Stimulated activated effector memory CD8-positive, alpha-beta T cell treated with anti-CD3 and anti-CD28 coated beads, Interleukin-12 subunit alpha, Interleukin-12 subunit beta, amount 100 ng/mL, for 72 hours (primary cell): Measurements from ENCODE around the gene NOS2.
"Not testable (repeated sequence)": the region's sequence is repeated elsewhere in the genome, so short reads cannot be mapped to it uniquely, and the experiment has no call there.

Source experiments
- ATAC-seq: fragments of 150-1000 bp; cut with Tn5 transposase; 2 replicates; pipeline ENCODE4 v1.10.0; 2021
- DNase-seq, 2 donors: peaks; one replicate each; pipeline ENCODE4 v3.0.0; 2021 to 2022; ENCODE audit warnings: low spot score in 2 of 2
- H3K27ac Mint-ChIP-seq: one replicate; pipeline ENCODE4 v1.8.0; 2022; ENCODE audit warnings: mild to moderate bottlenecking, mixed read lengths
- H3K36me3 Mint-ChIP-seq: one replicate; pipeline ENCODE4 v1.8.0; 2022; ENCODE audit warnings: mild to moderate bottlenecking, mixed read lengths
- H3K4me1 Mint-ChIP-seq: one replicate; pipeline ENCODE4 v1.8.0; 2022; ENCODE audit warnings: mixed read lengths
- H3K4me3 Mint-ChIP-seq: one replicate; pipeline ENCODE4 v1.8.0; 2022; ENCODE audit warnings: mild to moderate bottlenecking, mixed read lengths
- H3K9me3 Mint-ChIP-seq: one replicate; pipeline ENCODE4 v1.8.0; 2022; ENCODE audit warnings: mixed read lengths

NOS2 gene

DNA sequence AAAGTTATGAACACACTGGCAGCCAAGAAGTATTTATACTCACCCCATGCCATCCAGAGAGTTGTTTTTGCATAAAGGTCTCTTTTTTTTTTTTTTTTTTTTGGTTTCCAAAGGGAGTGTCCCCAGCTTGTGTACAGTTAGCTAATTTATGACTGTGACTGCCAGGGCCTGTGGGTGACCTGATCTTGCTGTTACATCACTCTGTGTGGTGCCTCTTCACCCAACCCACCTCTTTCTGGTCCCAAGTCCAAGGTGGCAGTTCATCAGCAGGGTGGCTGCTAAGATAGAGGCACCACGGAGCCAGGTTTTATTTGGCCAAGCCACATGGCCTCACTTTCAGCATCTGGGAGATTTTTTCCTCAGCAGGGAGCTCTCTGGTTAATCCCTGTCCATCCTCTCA is at the start of gene NOS2:
Gene NOS2, minus strand, starts transcription at position 8 of the 400 bp plus-strand sequence. CDS start 1,720 bp downstream, outside the sequence.
- Mint-ChIP-seq H3K27ac (no peak within 1 kb of the TSS), H3K4me3 (no peak within 1 kb of the TSS), H3K9me3 (no peaks in the 10 kb centered on the region), H3K36me3 (no peaks in the 10 kb centered on the region), H3K4me1 (peaks cover 8% of the 10 kb centered on the region)
- no peak for ATAC-seq
- DNase-seq = no peak

- Mint-ChIP-seq H3K36me3 (no peaks in the 10 kb centered on the region), H3K27ac (no peak overlapping the region), H3K4me3 (no peak overlapping the region)
These were observed 49.3 kb upstream of the NOS2 start for GRCh38 chr17:27849474-27850185.

DNA sequence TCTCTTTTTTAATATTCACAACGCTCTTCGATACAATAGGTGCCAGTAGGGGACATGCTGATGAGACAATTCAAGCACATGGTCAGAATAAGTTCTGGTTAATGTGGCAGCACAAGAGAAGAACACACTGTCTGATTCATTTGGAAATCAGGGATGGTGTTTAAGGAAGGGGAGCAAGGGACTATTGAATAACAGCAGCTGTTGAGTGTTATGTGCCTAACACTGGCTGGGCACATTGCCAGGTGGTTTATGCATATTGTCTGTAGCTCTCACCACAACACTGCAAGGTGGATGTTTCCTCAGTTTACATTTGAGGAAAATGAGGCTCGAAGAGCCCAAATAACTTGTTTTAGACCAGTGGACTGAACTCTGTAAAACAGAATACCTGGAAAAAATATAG is 48.6 kb upstream of the NOS2 start:
- Mint-ChIP-seq H3K36me3 (no peaks in the 10 kb centered on the region), H3K27ac (no peak overlapping the region), H3K4me1 (peaks cover 13% of the 10 kb centered on the region), H3K9me3 (no peaks in the 10 kb centered on the region), H3K4me3 (no peak overlapping the region)
- ATAC-seq (no peak), DNase-seq (no peak)

More at GRCh38 chr17:27849474-27850185, 49.3 kb upstream of the NOS2 start:
- Mint-ChIP-seq H3K4me1 (peaks cover 13% of the 10 kb centered on the region), H3K9me3 (no peaks in the 10 kb centered on the region)
- no peak for DNase-seq
- no peak for ATAC-seq

- Mint-ChIP-seq H3K4me3 (peak overlapping the region; percentile 70), H3K27ac (peak overlapping the region; percentile 93), H3K4me1 (peaks cover 13% of the 10 kb centered on the region)
- not testable (repeated sequence) for ATAC-seq, H3K9me3 Mint-ChIP-seq, H3K36me3 Mint-ChIP-seq, DNase-seq
These were observed 46.5 kb upstream of the NOS2 start for GRCh38 chr17:27846808-27847307.

GRCh38 chr17:27846042-27846655 is 45.8 kb upstream of the NOS2 start:
- DNase-seq = peak in 1 of 2 donors; percentile 61
- Mint-ChIP-seq H3K4me1 (peaks cover 13% of the 10 kb centered on the region), H3K27ac (peak overlapping the region; percentile 93), H3K36me3 (no peaks in the 10 kb centered on the region), H3K4me3 (peak overlapping the region; percentile 70), H3K9me3 (no peaks in the 10 kb centered on the region)
- ATAC-seq = peak; percentile 66

DNA sequence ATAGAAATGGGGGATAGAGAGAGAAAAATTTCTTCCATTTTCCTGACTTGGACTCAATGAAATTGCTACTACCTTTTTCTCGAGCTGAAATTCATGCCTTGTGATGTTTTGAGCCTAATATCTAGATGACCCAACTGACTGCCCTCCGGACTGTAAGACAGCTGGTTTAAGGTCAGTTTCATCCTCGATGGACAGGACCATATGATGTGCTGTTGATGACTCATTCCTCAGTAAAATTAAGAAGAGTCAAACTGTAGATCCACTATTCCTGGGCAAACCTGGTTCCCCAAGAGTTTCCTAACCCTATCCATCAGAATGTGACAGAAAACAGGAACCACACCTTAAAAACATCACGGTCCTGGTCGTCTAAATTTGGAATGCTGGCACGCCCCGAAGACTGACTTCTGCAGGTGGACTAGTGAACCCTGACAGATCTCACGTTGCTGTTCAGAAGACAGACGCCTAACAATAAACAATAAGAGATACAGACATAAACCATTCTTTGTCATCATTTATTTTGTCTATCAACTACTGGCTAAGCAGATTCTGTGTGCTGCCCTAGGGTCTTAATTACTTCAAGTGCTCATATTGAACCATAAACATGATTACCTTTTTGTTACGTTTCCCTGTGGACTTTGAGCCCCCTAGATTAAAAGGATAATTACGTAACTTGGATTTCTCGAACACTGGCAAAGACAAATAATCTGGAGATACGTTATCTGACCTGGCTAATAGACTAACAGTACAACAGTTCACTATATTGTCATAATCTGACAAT is 45.1 kb upstream of the NOS2 start:
- no peak for ATAC-seq
- H3K4me1 Mint-ChIP-seq = peaks cover 13% of the 10 kb centered on the region
- H3K36me3 Mint-ChIP-seq = no peaks in the 10 kb centered on the region
- DNase-seq = no peak
- no peaks in the 10 kb centered on the region for H3K9me3 Mint-ChIP-seq
- H3K4me3 Mint-ChIP-seq = peak overlapping the region; percentile 70
- H3K27ac Mint-ChIP-seq = peak overlapping the region; percentile 93

DNA sequence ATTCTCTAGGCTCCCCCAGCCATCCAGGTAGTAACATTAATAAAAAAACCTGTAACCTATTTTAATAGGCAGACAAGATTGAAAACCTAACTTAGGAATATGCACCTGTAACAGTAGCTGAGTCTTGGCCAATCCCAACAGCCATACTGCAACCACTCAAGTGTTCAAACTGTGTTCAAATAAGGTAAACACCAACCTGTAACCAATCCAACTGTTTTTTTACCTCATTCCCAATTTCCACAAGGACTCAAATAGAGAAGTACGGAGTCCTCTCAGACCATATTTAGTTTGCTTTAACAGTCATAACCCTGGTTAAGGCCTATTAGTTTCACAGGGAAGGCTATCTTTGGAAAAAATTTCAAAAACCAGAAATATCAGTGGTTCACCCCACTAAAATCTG is 40.4 kb upstream of the NOS2 start:
- no peaks in the 10 kb centered on the region for H3K36me3 Mint-ChIP-seq
- no peak overlapping the region for H3K27ac Mint-ChIP-seq
- DNase-seq = no peak
- H3K4me1 Mint-ChIP-seq = peaks cover 3% of the 10 kb centered on the region
- H3K4me3 Mint-ChIP-seq = no peak overlapping the region
- H3K9me3 Mint-ChIP-seq = no peaks in the 10 kb centered on the region
- ATAC-seq = no peak

DNA sequence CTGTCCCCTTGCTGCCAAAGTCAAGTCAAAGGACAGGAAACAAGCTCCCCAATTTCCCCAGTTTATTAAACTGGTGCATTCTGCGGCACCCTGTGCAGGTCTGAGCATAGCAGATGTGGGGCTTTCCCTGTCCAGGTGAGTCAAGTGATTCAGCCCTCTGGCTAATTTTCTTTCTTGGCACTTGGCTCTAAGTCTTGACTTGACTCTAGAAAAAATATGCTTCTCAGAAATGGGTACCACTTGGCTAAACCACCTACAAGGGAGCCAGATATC is 40.0 kb upstream of the NOS2 start:
- not testable (repeated sequence) for H3K27ac Mint-ChIP-seq, DNase-seq, H3K4me1 Mint-ChIP-seq, H3K4me3 Mint-ChIP-seq, H3K36me3 Mint-ChIP-seq, H3K9me3 Mint-ChIP-seq
- ATAC-seq = peak; percentile 44

GRCh38 chr17:27839571-27840405 is 39.5 kb upstream of the NOS2 start:
- H3K9me3 Mint-ChIP-seq, H3K4me3 Mint-ChIP-seq, H3K36me3 Mint-ChIP-seq, DNase-seq, H3K4me1 Mint-ChIP-seq, H3K27ac Mint-ChIP-seq: not testable (repeated sequence)
- peak; percentile 8 for ATAC-seq

GRCh38 chr17:27838607-27839006 is 38.3 kb upstream of the NOS2 start:
- H3K27ac Mint-ChIP-seq, H3K36me3 Mint-ChIP-seq, H3K9me3 Mint-ChIP-seq, DNase-seq, ATAC-seq, H3K4me3 Mint-ChIP-seq, H3K4me1 Mint-ChIP-seq: not testable (repeated sequence)

- H3K4me1 Mint-ChIP-seq, H3K27ac Mint-ChIP-seq, H3K9me3 Mint-ChIP-seq, DNase-seq, H3K4me3 Mint-ChIP-seq, ATAC-seq, H3K36me3 Mint-ChIP-seq: not testable (repeated sequence)
These were observed 37.4 kb upstream of the NOS2 start for GRCh38 chr17:27837769-27838168.

DNA sequence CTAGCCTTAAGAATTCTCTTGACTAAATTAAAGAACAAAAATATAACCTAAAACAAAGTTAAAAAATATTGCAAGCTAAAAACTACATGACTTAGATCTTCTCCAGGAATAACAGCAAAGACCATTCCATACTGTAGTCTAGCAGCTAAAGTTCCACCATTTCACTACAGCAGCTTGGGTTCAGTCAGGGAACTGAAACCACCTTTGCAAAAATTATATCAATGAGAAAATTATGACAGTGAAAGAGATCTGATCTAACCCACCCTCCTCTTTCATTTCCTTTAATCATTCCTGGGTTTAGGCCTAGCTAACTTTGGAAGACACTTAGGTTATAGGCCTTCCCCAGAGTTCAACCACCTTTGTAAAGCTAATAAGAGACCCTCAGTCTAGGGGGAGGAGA is 36.3 kb upstream of the NOS2 start:
- DNase-seq (no peak), ATAC-seq (no peak)
- Mint-ChIP-seq H3K4me1 (no peaks in the 10 kb centered on the region), H3K36me3 (no peaks in the 10 kb centered on the region), H3K27ac (no peak overlapping the region), H3K9me3 (peaks cover 3% of the 10 kb centered on the region), H3K4me3 (no peak overlapping the region)

DNA sequence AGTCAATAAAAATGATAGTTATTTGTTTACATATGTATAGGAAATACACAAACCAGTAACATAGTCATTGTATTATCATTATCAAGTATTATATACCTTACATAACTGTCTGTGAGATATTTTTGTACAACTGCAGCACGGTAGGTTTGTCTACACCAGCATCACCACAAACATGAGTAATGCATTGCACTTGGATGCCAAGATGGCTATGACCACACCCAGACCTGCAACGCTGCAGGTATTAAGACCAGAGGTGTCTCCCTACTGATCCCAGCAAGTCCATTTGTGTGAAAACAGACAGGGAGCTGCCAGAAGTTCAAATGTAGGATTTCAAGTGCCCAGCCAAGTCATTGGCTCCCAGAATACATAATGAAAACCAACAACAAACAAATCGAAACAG is 34.2 kb upstream of the NOS2 start:
- Mint-ChIP-seq H3K4me1 (no peaks in the 10 kb centered on the region), H3K36me3 (no peaks in the 10 kb centered on the region), H3K9me3 (peaks cover 3% of the 10 kb centered on the region), H3K4me3 (no peak overlapping the region), H3K27ac (no peak overlapping the region)
- DNase-seq (no peak), ATAC-seq (no peak)

- DNase-seq = no peak
- no peak overlapping the region for H3K27ac Mint-ChIP-seq
- H3K4me3 Mint-ChIP-seq = no peak overlapping the region
- H3K9me3 Mint-ChIP-seq = peaks cover 3% of the 10 kb centered on the region
- no peaks in the 10 kb centered on the region for H3K4me1 Mint-ChIP-seq
- ATAC-seq = no peak
- H3K36me3 Mint-ChIP-seq = no peaks in the 10 kb centered on the region
These were observed 32.5 kb upstream of the NOS2 start for GRCh38 chr17:27832831-27833230.

- not testable (repeated sequence) for H3K4me3 Mint-ChIP-seq, ATAC-seq, H3K27ac Mint-ChIP-seq, DNase-seq, H3K9me3 Mint-ChIP-seq, H3K36me3 Mint-ChIP-seq, H3K4me1 Mint-ChIP-seq
These were observed 29.6 kb upstream of the NOS2 start for GRCh38 chr17:27829888-27830287.
